HEK293 (cell line): Measurements from ENCODE around the gene DNAJC30.

ENCODE experiments used
- ATF2 ChIP-seq: fragments of 450-650 bp; formaldehyde crosslinking; IDR thresholded peaks from 2 replicates; pipeline ENCODE4 v1.5.1; 2016; ENCODE audit warnings: missing biosample characterization, missing genetic modification characterization, low read depth
- CTCF ChIP-seq: fragments of 450-650 bp; formaldehyde crosslinking; IDR thresholded peaks from 2 replicates; pipeline ENCODE4 v1.5.1; 2016; ENCODE audit warnings: missing biosample characterization, missing genetic modification characterization
- ZBTB8A ChIP-seq: fragments of 450-650 bp; formaldehyde crosslinking; IDR thresholded peaks from 2 replicates; pipeline ENCODE4 v1.5.1; 2016; ENCODE audit warnings: missing biosample characterization, missing genetic modification characterization
- ZNF140 ChIP-seq: fragments of 450-650 bp; formaldehyde crosslinking; IDR thresholded peaks from 2 replicates; pipeline ENCODE4 v1.5.1; 2016; ENCODE audit warnings: missing biosample characterization, missing genetic modification characterization
- ZNF510 ChIP-seq: fragments of 450-650 bp; formaldehyde crosslinking; IDR thresholded peaks from 2 replicates; pipeline ENCODE4 v1.5.1; 2018; ENCODE audit warnings: mild to moderate bottlenecking, missing genetic modification characterization, missing biosample characterization; ENCODE audit not compliant: insufficient replicate concordance
- ZNF660 ChIP-seq: fragments of 450-650 bp; IDR thresholded peaks from 2 replicates; pipeline ENCODE4 v1.5.1; 2018; ENCODE audit warnings: missing biosample characterization, mild to moderate bottlenecking, missing genetic modification characterization

GRCh38 chr7:73707045-73707631 lies 23.9 kb upstream of the DNAJC30 start:
- no peak for TF ChIP-seq CTCF
- no peak for TF ChIP-seq ZNF510 (tag by site-specific recombination)
- TF ChIP-seq ATF2 (tag by site-specific recombination): no peak
- TF ChIP-seq ZNF660 (tag by site-specific recombination): no peak
- TF ChIP-seq ZNF140 (tag by site-specific recombination): no peak
- TF ChIP-seq ZBTB8A (tag by site-specific recombination): no peak
